Thymus (tissue), 14 donors: ENCODE measurements around the gene SLC15A1. TPM values are rescaled to one million over a fixed set of nuclear protein-coding genes. Genes with fewer than 3 reads are reported as not detected.

Experiments used
- DNase-seq, 9 donors: peaks; one replicate each; pipeline ENCODE4 v3.0.0-alpha.2; 2013; ENCODE audit warnings: low spot score in 9 of 9, low read depth in 6 of 9, missing footprints in 1 of 9
- H3K27ac ChIP-seq, 2 donors: one replicate each; pipeline ENCODE4 v1.5.1; 2013; ENCODE audit warnings: control low read depth in 1 of 2, low read depth in 1 of 2, low read length in 1 of 2, mild to moderate bottlenecking in 1 of 2, moderate library complexity in 1 of 2
- H3K27me3 ChIP-seq, 2 donors: one replicate each; pipeline ENCODE4 v1.5.1; 2013; ENCODE audit warnings: low read length in 1 of 2; ENCODE audit not compliant: control insufficient read depth in 2 of 2, insufficient read depth in 1 of 2
- H3K36me3 ChIP-seq, 2 donors: one replicate each; pipeline ENCODE4 v1.5.1; 2013; ENCODE audit warnings: low read length in 1 of 2, mild to moderate bottlenecking in 1 of 2, moderate library complexity in 1 of 2; ENCODE audit not compliant: control insufficient read depth in 2 of 2, insufficient read depth in 2 of 2
- H3K4me1 ChIP-seq, 2 donors: one replicate each; pipeline ENCODE4 v1.5.1; 2013; ENCODE audit warnings: low read length in 2 of 2; ENCODE audit not compliant: control insufficient read depth in 2 of 2, insufficient read depth in 2 of 2
- H3K4me3 ChIP-seq, 2 donors: one replicate each; pipeline ENCODE4 v1.5.1; 2013; ENCODE audit warnings: low read length in 2 of 2, control low read depth in 1 of 2, mild to moderate bottlenecking in 1 of 2
- H3K9me3 ChIP-seq, 2 donors: one replicate each; pipeline ENCODE4 v1.5.1; 2013; ENCODE audit warnings: low read length in 1 of 2, mild to moderate bottlenecking in 1 of 2; ENCODE audit not compliant: control insufficient read depth in 2 of 2, insufficient read depth in 1 of 2
- WGBS: extraction: QIAGEN DNeasy Blood & Tissue Kit; methylation state at CpG from one replicate; pipeline ENCODE4 v1.1.7; 2013; 5-methylcytosine and 5-hydroxymethylcytosine counted together
- long read RNA-seq, 10 donors: transcript quantifications; one replicate each; lab custom pipeline, GENCODE V29; 2026
- polyA plus RNA-seq: library from polyadenylated mRNA; stranded (reverse); fragments of 200-250 nt; gene quantifications from one replicate; pipeline ENCODE4 v1.2.3, GENCODE V29; 2013
- total RNA-seq: library from RNA; stranded (reverse); fragments of 120-200 nt; gene quantifications from one replicate; pipeline ENCODE4 v1.2.4, GENCODE V29; 2013
- donor health status: healthy.

SLC15A1 gene, protein sequence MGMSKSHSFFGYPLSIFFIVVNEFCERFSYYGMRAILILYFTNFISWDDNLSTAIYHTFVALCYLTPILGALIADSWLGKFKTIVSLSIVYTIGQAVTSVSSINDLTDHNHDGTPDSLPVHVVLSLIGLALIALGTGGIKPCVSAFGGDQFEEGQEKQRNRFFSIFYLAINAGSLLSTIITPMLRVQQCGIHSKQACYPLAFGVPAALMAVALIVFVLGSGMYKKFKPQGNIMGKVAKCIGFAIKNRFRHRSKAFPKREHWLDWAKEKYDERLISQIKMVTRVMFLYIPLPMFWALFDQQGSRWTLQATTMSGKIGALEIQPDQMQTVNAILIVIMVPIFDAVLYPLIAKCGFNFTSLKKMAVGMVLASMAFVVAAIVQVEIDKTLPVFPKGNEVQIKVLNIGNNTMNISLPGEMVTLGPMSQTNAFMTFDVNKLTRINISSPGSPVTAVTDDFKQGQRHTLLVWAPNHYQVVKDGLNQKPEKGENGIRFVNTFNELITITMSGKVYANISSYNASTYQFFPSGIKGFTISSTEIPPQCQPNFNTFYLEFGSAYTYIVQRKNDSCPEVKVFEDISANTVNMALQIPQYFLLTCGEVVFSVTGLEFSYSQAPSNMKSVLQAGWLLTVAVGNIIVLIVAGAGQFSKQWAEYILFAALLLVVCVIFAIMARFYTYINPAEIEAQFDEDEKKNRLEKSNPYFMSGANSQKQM
- 0.80 TPM for total RNA-seq
- polyA plus RNA-seq: 1.2 TPM
- long read RNA-seq, donor 1: 0 reads
- long read RNA-seq, donor 2: 0 reads
- long read RNA-seq, donor 3: 0 reads
- long read RNA-seq, donor 4: 0 reads
- long read RNA-seq, donor 5: 0 reads
- long read RNA-seq, donor 6: 0 reads
- long read RNA-seq, donor 7: 0 reads
- long read RNA-seq, donor 8: 0 reads
- long read RNA-seq, donor 9: 0 reads
- long read RNA-seq, donor 10: 0 reads

DNA sequence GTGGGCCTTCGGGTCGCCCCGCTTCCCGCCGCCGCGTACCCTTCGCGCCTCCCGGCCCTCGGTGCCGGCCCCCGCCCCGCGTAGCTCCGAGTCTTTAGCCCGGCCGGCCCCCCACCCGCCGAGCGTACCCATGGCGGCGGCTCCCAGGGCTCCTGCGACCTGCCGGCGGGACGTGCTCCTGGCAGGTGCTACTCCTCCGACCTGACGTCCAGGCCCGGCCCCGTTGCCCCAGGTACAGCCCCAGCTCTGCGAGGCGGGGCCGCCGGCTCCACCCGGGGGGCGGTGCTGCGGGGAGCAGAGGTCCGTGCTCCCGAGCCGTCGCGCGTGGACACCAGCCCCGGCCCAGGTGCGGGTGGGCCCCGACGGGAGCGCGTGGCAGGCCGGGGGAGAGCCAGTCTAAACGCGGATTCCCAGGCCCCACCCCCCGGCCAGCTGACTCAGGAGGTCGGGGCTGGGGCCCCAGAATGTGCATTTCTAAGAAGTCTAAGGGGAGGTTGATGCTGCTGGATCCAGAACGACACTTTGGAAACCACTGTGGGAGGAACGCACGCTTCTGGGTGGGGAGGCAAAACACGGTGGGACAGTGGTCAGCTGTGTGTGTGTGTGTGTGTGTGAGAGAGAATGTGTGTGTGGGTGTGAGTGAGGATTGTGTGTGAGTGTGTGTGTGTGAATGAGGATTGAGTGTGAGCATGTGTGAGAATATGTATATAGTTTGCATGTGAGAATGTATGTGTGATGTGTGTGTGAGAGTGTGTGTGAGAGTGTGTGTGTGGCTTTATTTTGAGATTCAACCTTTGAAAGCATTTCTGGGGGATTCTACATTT is at the start of gene SLC15A1:
Gene SLC15A1, minus strand, starts transcription at position 206 of the 824 bp plus-strand sequence. Its CDS starts 74 bp downstream, at position 132.
- Histone ChIP-seq H3K27ac (no peak within 1 kb of the TSS), H3K9me3 (peaks cover 0 to 3% of the 10 kb centered on the region in 2 donors), H3K27me3 (peaks cover 25 to 62% of the 10 kb centered on the region in 2 donors), H3K4me1 (no peaks in the 10 kb centered on the region), H3K4me3 (no peak within 1 kb of the TSS), H3K36me3 (no peaks in the 10 kb centered on the region)
- no peak for DNase-seq
- 10% methylated on average over 59 of the region's 59 CpGs for WGBS

DNA sequence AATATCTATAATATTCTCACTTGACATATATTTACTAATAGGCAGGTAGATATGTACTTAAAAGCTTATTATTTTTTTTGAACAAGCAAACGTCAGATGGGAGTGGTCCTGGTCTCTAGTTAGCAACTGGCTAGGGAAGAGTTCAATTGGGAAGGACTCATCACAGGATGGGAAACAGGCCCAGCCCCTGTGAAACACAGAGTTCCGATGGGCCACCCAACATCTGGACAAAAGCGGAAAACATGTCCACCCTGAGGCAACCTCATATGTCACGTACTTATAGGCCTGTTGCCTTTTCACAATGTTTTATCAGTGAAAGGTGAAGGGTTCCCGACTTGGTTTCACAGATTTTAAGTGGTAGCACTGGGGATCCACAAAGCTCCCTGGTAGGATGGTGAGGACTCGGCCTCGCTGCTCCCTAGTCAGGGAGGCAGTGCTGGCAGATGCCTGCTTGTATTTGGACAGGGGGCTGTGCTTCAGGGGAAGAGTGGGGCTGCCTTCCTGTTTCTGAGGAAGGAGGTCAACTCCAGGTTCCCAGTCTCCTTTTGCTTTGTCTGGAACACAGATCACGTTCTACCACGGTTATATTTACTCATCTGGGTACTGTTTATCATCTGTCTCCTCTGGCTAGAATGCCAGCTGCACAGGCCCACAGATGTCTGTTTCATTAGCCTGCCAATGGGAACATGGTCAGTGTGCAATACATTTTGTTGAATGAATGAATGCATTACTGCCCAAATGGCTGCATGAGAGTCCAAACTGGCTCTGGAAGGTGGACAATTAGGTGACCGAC is 49.4 kb upstream of the SLC15A1 start:
- H3K4me1 ChIP-seq: no peaks in the 10 kb centered on the region
- H3K27ac ChIP-seq: no peak overlapping the region
- peaks cover 23 to 37% of the 10 kb centered on the region in 2 donors for H3K36me3 ChIP-seq
- no peak for DNase-seq
- WGBS: 97% methylated on average over 10 of the region's 10 CpGs
- no peaks in the 10 kb centered on the region for H3K27me3 ChIP-seq
- H3K4me3 ChIP-seq: no peak overlapping the region
- H3K9me3 ChIP-seq: no peaks in the 10 kb centered on the region

GRCh38 chr13:98800078-98800477 is 47.6 kb upstream of the SLC15A1 start:
- Histone ChIP-seq H3K4me1 (no peaks in the 10 kb centered on the region), H3K36me3 (peaks cover 27 to 44% of the 10 kb centered on the region in 2 donors), H3K27me3 (no peaks in the 10 kb centered on the region), H3K4me3 (no peak overlapping the region), H3K27ac (no peak overlapping the region), H3K9me3 (no peaks in the 10 kb centered on the region)
- DNase-seq: no peak
- WGBS: 98% methylated on average over 14 of the region's 14 CpGs

DNA sequence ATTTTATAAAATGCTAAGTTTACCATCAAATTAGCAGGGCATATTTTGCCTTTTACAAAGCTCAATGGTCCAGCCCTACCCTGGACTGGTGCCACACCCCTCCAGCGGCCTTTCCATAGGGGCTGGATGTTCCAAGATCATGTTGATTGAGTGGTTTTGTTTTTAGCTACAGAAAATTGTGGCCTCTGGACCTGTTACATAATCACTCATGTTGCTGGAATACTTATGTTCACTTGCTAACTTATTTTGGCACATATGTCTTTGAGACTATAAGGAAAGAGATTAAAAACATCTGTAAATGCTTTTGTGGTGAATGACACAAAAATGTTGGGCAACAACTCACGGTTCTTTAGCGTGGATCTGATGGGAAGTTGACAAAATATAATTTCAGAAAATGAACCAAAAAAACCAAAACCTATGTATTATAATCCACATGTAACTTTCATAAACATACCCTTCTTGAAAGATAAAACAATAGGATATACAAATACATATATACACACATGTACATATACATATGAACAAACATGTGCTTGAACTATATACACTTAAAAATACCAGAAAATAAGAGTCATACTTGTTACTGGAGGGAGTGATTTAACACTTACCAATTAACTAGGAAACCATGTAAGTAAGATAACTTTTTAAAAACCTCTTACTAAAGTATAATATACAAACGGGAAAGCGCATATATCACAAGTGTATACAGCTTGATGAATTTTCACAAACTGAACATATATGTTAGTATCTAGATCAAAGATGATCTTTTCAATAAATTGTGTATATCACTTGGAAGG is 46.6 kb upstream of the SLC15A1 start:
- WGBS: 97% methylated on average over 5 of the region's 5 CpGs
- H3K4me1 ChIP-seq: no peaks in the 10 kb centered on the region
- H3K27me3 ChIP-seq: no peaks in the 10 kb centered on the region
- no peak overlapping the region for H3K4me3 ChIP-seq
- no peak overlapping the region for H3K27ac ChIP-seq
- H3K36me3 ChIP-seq: peaks cover 26 to 42% of the 10 kb centered on the region in 2 donors
- DNase-seq: no peak
- H3K9me3 ChIP-seq: no peaks in the 10 kb centered on the region

DNA sequence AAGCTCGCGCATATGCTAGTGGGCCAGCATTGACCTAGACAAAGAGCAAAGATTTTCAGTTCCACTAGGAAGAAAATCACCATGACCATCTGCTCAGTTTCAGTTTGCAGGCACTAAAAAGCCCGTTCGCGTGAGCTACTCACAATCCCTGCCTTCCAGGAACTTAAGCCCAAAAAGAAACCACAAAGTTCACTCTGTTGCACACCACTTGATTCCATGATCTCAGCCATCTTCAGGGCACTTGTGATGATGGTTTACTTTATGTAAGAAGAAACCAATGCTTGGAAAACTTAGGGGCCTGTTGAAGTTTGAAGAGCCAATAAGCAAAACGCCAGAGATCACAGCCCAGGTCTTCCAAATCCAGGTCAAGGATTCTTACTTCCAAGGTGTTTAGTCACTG is 45.0 kb upstream of the SLC15A1 start:
- no peaks in the 10 kb centered on the region for H3K9me3 ChIP-seq
- no peak for DNase-seq
- no peak overlapping the region for H3K4me3 ChIP-seq
- no peak overlapping the region for H3K27ac ChIP-seq
- H3K27me3 ChIP-seq: no peaks in the 10 kb centered on the region
- H3K4me1 ChIP-seq: no peaks in the 10 kb centered on the region
- 62% methylated on average over 6 of the region's 6 CpGs for WGBS
- peaks cover 28 to 30% of the 10 kb centered on the region in 2 donors for H3K36me3 ChIP-seq

DNA sequence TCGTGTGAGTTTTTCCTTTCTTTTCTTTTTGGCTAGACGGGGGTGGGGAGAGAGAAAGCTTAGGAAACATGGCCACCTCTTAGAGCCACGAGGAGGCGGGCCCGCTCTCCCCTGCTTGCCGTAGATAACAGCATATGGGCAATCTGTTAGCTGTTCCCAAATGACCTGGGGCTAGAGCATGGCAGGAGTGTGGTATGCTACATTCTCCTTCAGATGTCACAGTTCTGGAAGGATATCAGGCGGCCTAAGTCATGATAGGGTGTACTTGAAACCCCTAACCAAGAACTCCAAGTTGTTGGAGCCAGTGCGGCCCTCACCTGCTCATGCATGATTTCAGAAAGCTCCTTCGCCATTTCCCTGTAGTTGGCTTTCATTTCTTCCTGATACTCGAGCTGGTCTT is 44.3 kb upstream of the SLC15A1 start:
- WGBS: 98% methylated on average over 10 of the region's 10 CpGs
- no peaks in the 10 kb centered on the region for H3K9me3 ChIP-seq
- H3K36me3 ChIP-seq: peaks cover 26 to 27% of the 10 kb centered on the region in 2 donors
- H3K4me1 ChIP-seq: no peaks in the 10 kb centered on the region
- no peak overlapping the region for H3K4me3 ChIP-seq
- no peak for DNase-seq
- H3K27ac ChIP-seq: no peak overlapping the region
- no peaks in the 10 kb centered on the region for H3K27me3 ChIP-seq

DNA sequence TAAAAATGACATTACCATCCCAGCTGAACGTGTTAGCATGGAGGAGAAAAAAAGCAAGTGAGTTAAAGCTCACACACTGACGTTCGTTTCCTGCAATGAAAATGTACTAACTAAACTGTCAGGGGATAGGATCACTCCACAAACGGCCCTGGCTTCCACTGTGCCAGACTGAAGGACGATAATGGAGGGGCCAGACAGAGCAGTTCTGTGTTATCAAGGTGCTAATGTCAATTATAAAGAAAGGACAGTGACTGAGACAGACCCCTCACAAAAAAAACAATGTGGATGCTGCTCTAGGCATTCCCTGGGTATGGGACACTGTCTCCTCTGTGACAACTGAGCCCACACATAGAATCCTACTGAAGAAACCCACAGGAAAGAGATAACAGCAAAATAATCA is 43.7 kb upstream of the SLC15A1 start:
- Histone ChIP-seq H3K27me3 (no peaks in the 10 kb centered on the region), H3K36me3 (peaks cover 24 to 26% of the 10 kb centered on the region in 2 donors), H3K27ac (no peak overlapping the region), H3K4me3 (no peak overlapping the region), H3K4me1 (no peaks in the 10 kb centered on the region), H3K9me3 (no peaks in the 10 kb centered on the region)
- 99% methylated on average over 5 of the region's 5 CpGs for WGBS
- no peak for DNase-seq

DNA sequence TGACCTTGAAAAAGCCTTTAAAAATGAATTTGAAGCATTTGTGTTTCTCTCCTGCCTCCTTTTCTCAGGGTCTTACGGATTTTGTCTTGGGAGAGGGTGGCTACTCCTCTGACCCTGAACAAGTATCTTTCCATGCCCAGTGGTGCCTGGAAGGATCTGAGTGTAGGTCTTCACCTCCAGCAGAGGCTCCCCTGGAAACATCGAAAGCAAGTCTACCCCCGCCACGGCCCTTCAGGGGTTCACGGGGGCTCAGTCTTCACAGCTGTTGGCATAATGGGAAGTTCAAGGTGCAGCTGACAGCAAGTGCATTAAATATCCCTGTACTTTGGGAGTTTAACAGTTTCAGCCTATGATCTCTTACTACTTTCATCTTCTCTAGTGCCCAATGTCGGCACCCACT is 42.7 kb upstream of the SLC15A1 start:
- Histone ChIP-seq H3K27me3 (no peaks in the 10 kb centered on the region), H3K4me3 (no peak overlapping the region), H3K36me3 (peaks cover 24% of the 10 kb centered on the region in 2 donors), H3K27ac (no peak overlapping the region), H3K4me1 (no peaks in the 10 kb centered on the region), H3K9me3 (no peaks in the 10 kb centered on the region)
- no peak for DNase-seq
- 91% methylated on average over 6 of the region's 6 CpGs for WGBS
